Measurements from ENCODE around the gene SORCS3. TPM values are rescaled to one million over a fixed set of nuclear protein-coding genes. Genes with fewer than 3 reads are reported as not detected.

SORCS3 gene
- total and polyA plus RNA-seq, 2 donors (not counting 1 experiment from before 2014, with no cell fraction given) = not detected

GRCh38 chr10:105010411-105011121 is 369.5 kb downstream of the SORCS3 start:
- DNase-seq (no peak), ATAC-seq (ENCODE audit: low read depth) (no peak)
- H3K79me2 ChIP-seq (ENCODE audit: control insufficient read depth, insufficient read depth, low read length) = no peaks in the 10 kb centered on the region
- ChIA-PET CTCF (interaction anchor here (0.7 kb wide), 1 partner anchor 1637 kb away, joined by 3 read pairs; no protein-coding TSS in a partner anchor), POLR2A (no interaction called here)
- no peaks in the 10 kb centered on the region for H3K4me1 ChIP-seq (ENCODE audit: control insufficient read depth in 2 of 2, insufficient read depth in 2 of 2, low read length in 2 of 2)
- H3K27me3 ChIP-seq (replicated peaks in 1 of 4; ENCODE audit: control extremely low read depth in 1 of 4, control insufficient read depth in 3 of 4, insufficient read depth in 4 of 4, low read length in 3 of 4) = no peaks in the 10 kb centered on the region
- Mint-ChIP-seq H3K4me1 (no peaks in the 10 kb centered on the region), H3K27me3 (no peaks in the 10 kb centered on the region), H3K9me3 (ENCODE audit: insufficient read depth) (peaks cover 3% of the 10 kb centered on the region), H3K4me3 (no peak overlapping the region), H3K27ac (no peak overlapping the region)
- no peak overlapping the region for H3K4me2 ChIP-seq (replicated peaks; ENCODE audit: low read depth, low read length, poor library complexity, severe bottlenecking)
- no peak for TF ChIP-seq CTCF (IDR thresholded peaks at IDR 0.05)
- TF ChIP-seq EZH2 (IDR thresholded peaks at IDR 0.05; ENCODE audit: borderline replicate concordance, insufficient read depth, low read depth, low read length, poor library complexity, severe bottlenecking) = no peak
- no peaks in the 10 kb centered on the region for H4K20me1 ChIP-seq (ENCODE audit: control insufficient read depth, insufficient read depth, low read length, poor library complexity, severe bottlenecking)
- WGBS (ENCODE audit: insufficient coverage) = 100% methylated on average over 1 of the region's 2 CpGs
- H3K36me3 ChIP-seq (replicated peaks in 1 of 2; ENCODE audit: control extremely low read depth in 1 of 2, control insufficient read depth in 1 of 2, extremely low read depth in 1 of 2, insufficient read depth in 2 of 2, low read length in 1 of 2) = no peaks in the 10 kb centered on the region
- no peak overlapping the region for H3K27ac ChIP-seq (ENCODE audit: low read length in 2 of 2)
- H3K4me3 ChIP-seq (ENCODE audit: control extremely low read depth in 1 of 5, extremely low read depth in 1 of 5, insufficient read depth in 1 of 5, low read depth in 2 of 5, low read length in 4 of 5) = no peak overlapping the region
- no peak overlapping the region for H3K9ac ChIP-seq (ENCODE audit: low read length)
- peaks cover 0 to 2% (median 0%) of the 10 kb centered on the region in 3 donors for H3K9me3 ChIP-seq (ENCODE audit: control extremely low read depth in 1 of 3, control insufficient read depth in 2 of 3, insufficient read depth in 1 of 3, low read length in 2 of 3)
- H2AFZ ChIP-seq (ENCODE audit: insufficient read depth, low read depth, low read length, poor library complexity, severe bottlenecking) = no peak overlapping the region
- intact Hi-C loops (cut with micrococcal nuclease) = no loop called here

- no peaks in the 10 kb centered on the region for H4K20me1 ChIP-seq (ENCODE audit: control insufficient read depth, insufficient read depth, low read length, poor library complexity, severe bottlenecking)
- no peaks in the 10 kb centered on the region for H3K4me1 ChIP-seq (ENCODE audit: control insufficient read depth in 2 of 2, insufficient read depth in 2 of 2, low read length in 2 of 2)
- DNase-seq (no peak), ATAC-seq (ENCODE audit: low read depth) (no peak)
- TF ChIP-seq CTCF (IDR thresholded peaks at IDR 0.05) = no peak
- no peak for TF ChIP-seq EZH2 (IDR thresholded peaks at IDR 0.05; ENCODE audit: borderline replicate concordance, insufficient read depth, low read depth, low read length, poor library complexity, severe bottlenecking)
- Mint-ChIP-seq H3K4me1 (no peaks in the 10 kb centered on the region), H3K4me3 (no peak overlapping the region), H3K27ac (no peak overlapping the region), H3K27me3 (no peaks in the 10 kb centered on the region), H3K9me3 (ENCODE audit: insufficient read depth) (peaks cover 3% of the 10 kb centered on the region)
- H3K4me3 ChIP-seq (ENCODE audit: control extremely low read depth in 1 of 5, extremely low read depth in 1 of 5, insufficient read depth in 1 of 5, low read depth in 2 of 5, low read length in 4 of 5) = no peak overlapping the region
- WGBS (ENCODE audit: insufficient coverage) = 60% methylated on average over 2 of the region's 2 CpGs
- ChIA-PET CTCF (no interaction called here), POLR2A (no interaction called here)
- no peak overlapping the region for H3K27ac ChIP-seq (ENCODE audit: low read length in 2 of 2)
- no peaks in the 10 kb centered on the region for H3K9me3 ChIP-seq (ENCODE audit: control extremely low read depth in 1 of 3, control insufficient read depth in 2 of 3, insufficient read depth in 1 of 3, low read length in 2 of 3)
- H3K36me3 ChIP-seq (replicated peaks in 1 of 2; ENCODE audit: control extremely low read depth in 1 of 2, control insufficient read depth in 1 of 2, extremely low read depth in 1 of 2, insufficient read depth in 2 of 2, low read length in 1 of 2) = no peaks in the 10 kb centered on the region
- H3K9ac ChIP-seq (ENCODE audit: low read length) = no peak overlapping the region
- H3K4me2 ChIP-seq (replicated peaks; ENCODE audit: low read depth, low read length, poor library complexity, severe bottlenecking) = no peak overlapping the region
- no peaks in the 10 kb centered on the region for H3K79me2 ChIP-seq (ENCODE audit: control insufficient read depth, insufficient read depth, low read length)
- H2AFZ ChIP-seq (ENCODE audit: insufficient read depth, low read depth, low read length, poor library complexity, severe bottlenecking) = no peak overlapping the region
- intact Hi-C loops (cut with micrococcal nuclease) = no loop called here
- H3K27me3 ChIP-seq (replicated peaks in 1 of 4; ENCODE audit: control extremely low read depth in 1 of 4, control insufficient read depth in 3 of 4, insufficient read depth in 4 of 4, low read length in 3 of 4) = no peaks in the 10 kb centered on the region
Measured at GRCh38 chr10:105017116-105017515, 376.0 kb downstream of the SORCS3 start.

All from B cell (primary cell).